GM21529 (cell line): ENCODE results near the gene RPF1.
"Not testable (repeated sequence)": the region's sequence is repeated elsewhere in the genome, so short reads cannot be mapped to it uniquely, and the experiment has no call there.

Experiments used
- ATAC-seq: cut with Tn5 transposase; IDR thresholded peaks from one replicate; pipeline ENCODE4 v1.9.1; 2021; ENCODE audit not compliant: unreplicated experiment

RPF1 gene

DNA sequence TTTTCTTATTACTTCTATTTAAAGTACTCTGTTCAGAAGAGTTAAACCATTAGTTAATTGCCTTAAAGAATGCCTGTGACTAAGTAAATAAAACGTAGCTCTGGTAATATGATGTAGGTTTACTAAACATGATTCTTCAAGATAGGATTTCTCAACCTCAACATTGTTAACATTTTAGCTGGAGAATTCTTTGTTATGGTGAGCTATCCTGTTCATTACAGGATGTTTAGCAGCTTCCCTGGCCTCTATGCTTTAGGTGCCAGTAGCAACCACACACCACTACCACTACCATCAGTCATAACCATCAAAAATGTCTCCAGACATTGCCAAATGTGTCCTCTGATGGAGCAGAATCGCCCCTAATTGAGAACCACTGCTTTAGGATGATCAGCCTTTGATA is 10.7 kb downstream of the RPF1 start:
- ATAC-seq, result no peak

DNA sequence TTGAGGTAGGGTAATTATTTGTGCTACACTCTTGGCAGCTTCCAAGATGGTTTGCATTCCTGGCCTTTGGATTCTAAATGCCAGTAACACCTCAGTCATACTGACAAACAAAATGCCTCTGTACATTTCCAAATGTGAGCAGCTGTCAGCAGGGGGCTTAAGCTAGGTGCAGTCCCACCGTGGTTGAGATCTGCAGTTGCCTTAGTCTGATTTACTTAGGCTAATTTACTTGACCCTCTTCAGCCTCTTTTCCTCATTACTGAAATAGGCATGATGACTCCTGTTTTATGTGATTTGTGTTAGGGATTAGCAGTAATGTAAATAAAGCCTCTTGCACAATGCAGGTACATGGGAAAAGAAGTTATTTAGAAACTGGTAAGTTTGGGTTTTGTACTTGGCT is 13.7 kb downstream of the RPF1 start:
- no peak for ATAC-seq

DNA sequence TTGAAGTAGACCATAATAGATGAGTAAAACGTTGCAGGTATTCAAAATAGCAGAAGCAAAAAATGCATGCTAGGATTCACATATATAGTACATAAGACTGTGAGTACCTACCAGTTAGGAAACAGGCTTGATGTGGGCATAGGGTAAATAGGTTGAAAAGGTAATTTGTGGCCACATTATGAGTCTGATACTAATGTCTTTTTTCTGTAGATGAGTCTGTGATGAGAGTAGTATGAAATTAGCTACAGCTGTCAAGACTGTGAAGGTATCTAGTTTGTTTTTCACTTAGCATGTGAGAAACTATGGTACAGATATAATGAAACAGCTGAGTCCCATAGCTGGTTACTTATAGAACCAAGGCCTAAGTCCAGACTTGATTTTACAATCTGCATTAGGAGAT is 14.7 kb downstream of the RPF1 start:
- no peak for ATAC-seq

DNA sequence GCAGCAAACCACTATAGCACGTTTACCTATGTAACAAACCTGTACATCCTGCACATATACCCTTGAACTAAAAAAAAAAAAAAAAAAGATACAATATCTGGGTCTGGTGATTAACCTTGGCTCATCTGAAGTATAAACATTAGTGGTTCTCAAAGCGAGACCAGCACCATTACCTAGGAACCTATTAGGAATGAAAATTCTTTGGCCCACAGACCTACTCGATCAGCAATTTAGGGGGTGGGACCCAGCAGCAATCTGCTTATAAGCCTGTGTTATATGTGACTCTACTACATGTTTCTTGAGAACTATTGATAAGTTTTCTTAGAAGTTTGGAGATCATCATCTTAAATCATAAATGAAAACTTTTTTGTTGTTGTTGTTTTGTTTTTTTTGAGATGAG is 17.4 kb downstream of the RPF1 start:
- no peak for ATAC-seq

DNA sequence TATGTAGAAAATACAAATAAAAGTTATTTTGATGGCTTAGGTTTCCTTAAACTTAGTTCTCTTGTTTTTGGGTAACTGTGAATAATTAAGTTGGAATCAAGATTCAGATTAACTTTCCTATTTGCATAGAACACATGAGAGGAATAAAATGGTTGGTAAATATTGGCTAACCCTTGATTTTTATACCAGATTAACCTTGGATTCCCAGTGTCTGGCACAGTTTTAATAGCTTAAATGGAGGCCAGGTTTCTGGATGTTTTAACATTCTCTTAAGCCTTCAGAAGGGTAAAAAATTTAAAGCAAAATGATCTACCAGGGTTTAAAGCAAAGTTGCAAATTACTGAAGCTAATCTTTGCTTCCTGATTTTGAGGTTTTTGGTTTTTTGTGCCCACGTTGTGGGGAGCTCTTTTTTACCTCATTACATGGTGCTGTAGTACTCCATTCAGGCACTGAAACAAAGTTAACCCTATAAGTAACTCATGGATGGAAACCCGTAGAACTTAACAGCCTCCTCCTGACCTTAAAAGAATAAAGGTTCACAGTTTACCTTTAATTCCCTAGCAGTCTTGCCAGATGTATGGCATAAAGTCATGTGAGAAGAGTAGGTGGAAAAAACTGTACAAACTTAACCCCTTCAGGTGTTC is 18.7 kb downstream of the RPF1 start:
- no peak for ATAC-seq

DNA sequence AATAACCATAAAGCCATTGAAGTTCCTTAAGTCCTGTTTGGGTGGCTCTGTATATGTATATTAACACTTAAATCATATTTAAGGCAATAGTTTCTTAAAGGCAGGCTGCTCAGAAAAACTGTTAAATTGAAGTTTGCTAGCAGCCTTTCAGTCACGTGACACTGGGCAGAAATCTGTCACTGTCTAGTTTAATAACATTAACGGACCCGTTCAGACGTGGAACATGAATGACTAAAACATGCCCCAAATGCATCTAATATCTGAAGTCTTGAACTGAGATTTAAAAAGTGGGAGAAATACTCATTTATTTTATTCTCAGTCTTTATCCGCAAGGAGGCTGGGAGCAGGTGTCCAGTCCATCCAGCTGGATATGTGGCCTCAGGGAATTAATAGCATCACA is 23.9 kb downstream of the RPF1 start:
- ATAC-seq, result no peak

DNA sequence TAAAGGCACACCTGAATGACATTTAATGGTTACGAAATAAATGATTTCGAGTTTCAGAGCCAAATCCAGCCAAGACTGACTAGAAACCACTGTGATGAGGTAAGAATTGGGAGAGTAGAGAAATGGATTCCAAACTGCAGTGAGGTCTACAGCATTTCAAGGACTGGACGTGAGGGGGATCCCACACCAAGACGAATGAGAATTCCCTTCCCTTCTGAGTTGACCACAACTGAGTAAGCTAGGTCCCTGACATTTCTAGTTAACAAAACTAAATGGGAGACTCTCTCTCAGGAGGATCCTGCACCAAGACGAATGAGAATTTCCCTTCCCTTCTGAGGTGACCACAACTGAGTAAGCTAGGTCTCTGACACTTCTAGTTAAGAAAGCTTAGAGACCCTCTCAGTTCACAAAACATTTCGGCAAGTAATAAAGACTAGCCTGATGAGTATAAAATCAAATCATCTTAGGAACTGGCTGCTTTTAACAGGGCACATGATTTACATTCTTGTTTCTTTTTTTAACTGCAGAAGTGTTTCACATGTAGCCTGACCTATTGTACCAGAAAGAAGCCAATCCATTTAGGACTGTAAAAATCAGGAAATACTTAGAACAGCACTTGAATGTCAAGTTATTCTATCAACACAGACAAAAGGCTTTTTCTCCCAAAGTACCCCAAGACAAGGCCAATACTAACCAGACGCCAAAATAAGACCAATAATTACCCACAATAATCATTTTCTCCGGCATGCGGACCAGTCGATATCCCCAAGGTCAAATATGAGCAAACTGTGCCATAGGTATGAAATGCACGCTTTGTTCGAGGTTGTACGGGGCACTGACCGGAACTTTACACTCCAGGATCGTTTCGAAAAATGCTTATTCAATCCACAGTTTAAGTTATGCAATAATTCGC is 25.8 kb downstream of the RPF1 start:
- ATAC-seq, result no peak

DNA sequence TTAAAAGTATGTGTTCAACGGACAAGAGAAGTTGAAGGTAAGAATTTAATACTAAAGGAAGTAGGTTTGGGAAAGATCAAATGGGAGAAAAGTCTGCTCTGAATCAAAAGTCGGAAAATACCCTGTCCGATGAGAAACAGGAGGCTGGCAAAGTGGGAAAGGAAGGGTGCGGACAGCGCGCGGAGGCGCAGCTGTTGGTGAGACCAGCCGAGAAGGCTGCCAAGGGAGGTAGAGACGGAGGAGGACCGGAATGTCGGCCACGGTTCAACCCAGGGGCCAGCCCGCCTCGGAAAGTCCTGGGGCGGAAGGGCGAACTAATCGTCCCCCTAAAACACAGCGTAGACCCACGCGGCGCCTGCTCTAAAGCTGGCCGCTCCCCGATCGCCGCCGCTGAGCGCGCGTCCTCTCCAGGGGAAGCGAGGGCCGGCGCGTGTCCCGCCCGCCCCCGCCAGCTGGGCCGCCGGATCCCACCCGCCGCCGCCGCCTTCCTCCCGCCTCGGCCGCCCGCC is 26.5 kb downstream of the RPF1 start:
- peak; percentile 35 for ATAC-seq

DNA sequence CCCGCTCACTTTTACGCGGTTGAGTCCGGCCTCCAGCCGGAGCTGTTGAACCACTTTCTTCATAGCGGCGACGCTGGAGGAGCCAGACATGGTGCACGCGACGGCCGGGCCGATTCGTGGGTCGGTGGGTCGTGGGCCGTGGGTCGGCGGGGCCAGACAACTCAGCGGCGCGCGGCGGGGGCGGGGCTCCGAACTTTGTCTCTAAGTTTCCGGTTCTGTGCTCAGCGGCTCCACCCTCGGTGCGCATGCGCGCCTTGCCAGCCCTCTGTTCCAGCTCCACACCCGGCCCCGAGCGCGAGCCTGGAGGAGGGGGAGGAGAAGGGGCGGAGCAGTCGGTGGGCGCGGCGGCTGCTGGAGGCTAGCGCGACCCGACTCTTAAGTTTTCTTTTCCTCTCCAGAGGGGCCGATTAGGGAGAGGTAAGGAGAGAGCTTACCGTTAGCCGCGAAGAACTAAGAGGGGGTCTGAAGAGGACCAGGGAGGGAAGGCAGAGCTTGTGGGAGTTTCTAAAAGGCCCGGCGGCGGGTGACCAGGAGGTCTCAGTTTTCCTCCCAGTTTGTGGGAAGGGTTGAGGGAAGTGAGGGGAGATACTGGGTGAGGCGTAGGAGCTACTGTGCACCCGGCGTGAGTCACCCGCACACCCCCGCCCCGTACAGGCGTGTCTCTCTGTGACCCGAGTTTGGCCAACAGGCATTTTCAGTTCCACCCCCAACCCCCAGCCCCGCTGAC is 27.1 kb downstream of the RPF1 start, which contains the start of the genes GNG5 and SPATA1:
Gene GNG5 (minus strand): TSS at position 580 of the 727 bp plus-strand sequence. CDS start 490 bp downstream, at position 90.
Gene SPATA1 (plus strand): TSS at position 385 of the 727 bp plus-strand sequence. CDS start 9,974 bp downstream, outside the sequence.
- peak; percentile 83 for ATAC-seq

DNA sequence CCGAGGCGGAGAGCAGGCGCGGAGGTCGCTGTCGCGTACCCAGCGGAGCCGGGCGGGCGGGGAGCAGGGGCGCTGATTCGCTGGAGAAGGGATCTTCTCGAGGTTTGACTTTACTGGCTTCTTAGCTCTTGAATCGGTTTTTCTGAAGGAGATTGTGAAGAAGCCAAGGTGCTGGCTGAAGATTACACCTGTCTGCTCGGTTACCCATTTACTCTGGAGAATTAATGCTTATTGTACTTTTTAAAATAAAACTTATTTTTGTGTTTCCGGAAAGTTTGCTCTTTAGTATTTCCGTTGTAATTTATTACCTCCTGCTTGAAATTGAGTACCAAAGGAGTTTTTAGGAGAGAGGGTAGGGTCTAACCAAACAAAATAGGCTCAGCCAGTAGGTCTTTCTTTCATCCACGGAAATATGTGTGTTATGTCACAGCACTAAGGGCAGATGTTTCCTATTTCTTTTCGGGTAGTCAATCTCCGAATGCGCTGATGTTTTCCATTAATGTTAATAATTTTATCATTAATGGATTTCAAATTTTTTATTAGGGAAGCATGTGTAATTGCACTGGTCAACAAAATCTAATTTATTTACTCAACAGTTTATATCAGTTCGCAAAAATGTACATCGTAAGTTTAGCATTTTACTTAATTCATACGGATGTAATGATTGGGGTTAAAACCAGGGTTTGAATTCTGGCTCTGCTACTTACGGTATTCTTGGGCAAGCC is 27.8 kb downstream of the RPF1 start:
- no peak for ATAC-seq

DNA sequence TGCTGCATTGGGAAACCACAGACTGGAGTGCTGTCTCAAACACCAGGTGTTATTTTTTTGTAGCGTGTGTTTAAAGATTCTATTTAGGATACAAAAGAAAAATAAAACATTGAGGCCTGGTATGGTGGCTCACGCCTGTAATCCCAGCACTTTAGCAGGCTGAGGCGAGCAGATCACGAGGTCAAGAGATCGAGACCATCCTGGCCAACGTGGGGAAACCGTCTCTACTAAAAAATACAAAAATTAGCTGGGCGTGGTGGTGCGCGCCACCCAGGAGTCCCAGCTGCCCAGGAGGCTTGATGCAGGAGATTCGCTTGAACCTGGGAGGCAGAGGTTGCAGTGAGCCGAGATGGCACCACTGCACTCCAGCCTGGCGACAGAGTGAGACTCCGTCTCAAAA is 28.8 kb downstream of the RPF1 start:
- ATAC-seq, result not testable (repeated sequence)

DNA sequence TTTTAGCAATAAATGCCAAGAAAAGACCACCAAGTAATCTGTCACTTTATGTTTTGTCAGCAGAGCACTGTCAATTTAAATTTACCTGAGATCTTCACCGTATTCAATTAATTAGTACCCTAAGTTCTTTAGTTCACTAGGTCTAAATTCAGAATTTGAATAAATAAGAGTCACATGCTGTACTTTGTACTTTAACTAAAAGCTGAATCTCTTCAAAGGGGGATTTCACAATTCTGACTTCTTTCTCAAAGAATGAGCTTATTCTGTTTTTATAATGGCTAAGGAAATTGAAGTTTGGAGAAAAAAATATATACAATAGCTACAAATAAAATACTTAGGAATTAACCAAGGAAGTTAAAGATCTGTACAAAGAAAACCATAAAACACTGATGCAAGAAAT is 29.4 kb downstream of the RPF1 start:
- no peak for ATAC-seq

DNA sequence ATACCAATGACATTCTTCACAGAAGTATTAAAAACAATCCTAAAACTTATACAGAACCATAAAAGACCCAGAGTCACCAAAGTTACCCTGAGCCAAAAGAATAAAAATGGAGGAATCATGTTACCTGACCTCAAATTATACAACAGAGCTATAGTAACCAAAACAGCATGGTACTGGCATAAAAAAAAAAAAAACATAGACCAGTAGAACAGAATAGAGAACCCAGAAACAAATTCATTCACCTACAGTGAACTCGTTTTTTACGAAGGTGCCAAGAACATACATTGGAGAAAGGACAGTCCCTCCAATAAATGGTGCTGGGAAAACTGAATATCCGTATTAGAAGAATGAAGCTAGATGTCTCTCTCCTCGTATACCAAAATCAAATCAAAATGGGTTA is 30.0 kb downstream of the RPF1 start:
- no peak for ATAC-seq

DNA sequence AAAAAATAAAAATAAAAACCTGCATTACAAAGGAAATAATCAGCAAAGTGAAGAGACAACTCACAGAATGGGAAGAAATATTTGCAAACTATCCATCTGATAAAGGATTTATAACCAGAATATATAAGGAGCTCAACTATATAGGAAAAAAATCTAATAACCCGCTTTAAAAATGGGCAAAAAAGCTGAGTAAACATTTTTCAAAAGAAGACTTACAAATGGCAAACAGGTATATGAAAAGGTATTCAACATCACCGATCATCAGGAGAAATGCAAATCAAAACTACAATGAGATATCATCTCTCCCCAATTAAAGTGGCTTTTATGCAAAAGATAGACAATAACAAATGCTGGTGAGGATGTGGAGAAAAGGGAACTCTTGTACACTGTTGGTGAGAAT is 31.1 kb downstream of the RPF1 start:
- no peak for ATAC-seq

DNA sequence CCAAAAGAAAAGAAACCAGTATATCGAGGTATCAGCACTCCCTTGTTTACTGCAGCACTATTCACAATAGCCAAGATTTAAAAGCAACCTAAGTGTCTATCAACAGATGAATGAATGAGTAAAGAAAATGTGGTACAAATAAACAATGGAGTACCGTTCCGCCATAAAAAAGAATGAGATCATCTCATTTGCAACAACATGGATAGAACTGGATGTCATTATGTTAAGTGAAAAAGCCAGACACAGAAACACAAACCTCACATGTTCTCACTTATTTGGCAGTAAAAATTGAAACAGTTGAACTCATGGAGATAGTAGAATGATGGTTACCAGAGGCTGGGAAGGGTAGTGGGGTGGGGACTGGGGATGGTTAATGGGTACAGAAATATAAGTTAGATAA is 31.6 kb downstream of the RPF1 start:
- ATAC-seq, result no peak

DNA sequence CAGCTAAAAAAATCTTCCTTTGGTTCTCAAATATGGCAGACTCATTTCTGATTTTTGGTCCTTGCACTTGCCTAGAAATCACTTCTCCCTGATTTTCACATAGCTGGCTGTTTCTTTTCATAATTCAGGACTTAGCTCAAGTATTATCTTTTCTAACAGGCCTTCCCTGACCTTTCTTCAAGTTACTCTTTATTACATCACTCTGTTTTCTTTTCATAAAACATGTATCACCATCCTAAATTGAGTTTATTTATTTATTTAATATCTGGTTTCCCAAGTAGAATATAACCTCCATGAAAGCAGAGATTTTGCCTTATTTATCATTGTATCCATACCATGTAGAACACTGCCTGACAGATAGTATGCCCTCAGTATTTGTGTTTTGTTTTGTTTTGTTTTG is 45.5 kb downstream of the RPF1 start:
- ATAC-seq, result no peak

DNA sequence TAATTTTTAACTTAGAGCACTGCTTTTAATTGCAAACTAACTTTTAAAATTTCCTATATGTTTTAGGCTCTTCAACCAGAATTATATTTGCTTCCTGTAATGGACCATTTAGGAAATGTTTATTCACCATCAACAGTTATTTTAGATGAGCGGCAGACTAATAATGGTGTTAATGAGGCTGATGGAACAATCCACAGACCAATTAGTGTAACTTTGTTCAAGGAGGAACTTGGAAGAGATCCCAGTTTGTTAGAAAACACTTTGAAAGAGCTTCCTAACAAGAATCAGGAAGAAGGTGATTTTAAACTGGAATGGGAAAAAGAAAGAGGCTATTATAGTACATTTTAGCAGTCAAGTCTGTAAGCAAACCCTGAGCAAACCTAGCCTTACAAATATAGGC is 46.7 kb downstream of the RPF1 start:
- no peak for ATAC-seq

DNA sequence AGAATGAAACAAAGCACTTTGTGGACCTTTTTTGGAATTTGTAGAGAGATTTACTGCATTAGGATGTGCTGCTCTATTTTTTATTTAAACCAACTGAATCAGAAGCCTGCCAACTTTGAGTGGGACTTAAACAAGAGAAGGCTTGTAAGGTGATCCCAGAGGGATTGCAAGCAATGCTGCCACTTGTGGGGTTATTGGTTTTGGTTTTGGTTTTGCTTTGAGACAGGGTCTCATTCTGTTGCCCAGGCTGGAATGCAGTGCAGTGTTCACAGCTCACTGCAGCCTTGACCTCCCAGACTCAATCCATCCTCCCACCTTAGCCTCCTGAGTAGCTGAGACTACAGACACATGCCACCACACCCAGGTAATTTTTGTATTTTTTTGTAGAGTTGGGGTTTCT is 59.5 kb downstream of the RPF1 start:
- peak; percentile 55 for ATAC-seq

DNA sequence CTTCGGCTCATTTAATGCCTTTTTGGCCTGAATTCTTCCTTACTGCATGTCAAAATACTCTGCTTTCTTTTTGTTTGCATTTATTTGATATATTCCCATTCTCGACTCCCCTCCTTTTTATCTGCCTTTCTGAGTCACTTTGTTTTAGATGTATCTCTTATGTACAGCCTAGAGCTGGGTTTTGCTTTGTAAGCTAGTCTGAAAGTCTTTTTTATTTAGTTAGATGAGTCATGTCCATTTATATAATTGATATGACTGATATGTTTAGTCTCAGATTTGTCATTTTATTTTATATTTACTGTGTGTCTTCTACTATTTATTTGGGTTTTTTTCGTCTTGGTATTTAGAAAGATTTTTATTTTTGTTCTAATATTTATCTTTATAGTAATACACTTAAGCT is 60.9 kb downstream of the RPF1 start:
- ATAC-seq, result no peak

DNA sequence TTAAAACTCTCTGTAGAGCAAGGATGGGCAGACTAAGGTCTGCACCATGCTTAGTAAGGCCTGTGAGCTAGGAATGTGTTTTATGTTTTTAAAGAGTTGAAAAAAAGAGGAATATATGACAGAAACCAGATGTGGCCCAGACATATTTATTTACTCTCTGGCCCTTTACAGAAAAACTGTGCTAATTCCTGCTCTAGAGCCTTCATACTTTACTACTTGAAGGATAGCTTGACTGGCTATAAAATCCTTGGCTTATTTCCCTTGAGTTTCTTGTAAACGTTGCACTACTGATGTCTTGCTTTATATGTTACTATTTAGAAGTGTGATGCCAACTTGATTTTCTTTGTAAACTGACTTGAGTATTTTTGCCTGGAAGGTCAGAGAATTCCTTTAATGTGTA is 61.7 kb downstream of the RPF1 start:
- ATAC-seq, result no peak

DNA sequence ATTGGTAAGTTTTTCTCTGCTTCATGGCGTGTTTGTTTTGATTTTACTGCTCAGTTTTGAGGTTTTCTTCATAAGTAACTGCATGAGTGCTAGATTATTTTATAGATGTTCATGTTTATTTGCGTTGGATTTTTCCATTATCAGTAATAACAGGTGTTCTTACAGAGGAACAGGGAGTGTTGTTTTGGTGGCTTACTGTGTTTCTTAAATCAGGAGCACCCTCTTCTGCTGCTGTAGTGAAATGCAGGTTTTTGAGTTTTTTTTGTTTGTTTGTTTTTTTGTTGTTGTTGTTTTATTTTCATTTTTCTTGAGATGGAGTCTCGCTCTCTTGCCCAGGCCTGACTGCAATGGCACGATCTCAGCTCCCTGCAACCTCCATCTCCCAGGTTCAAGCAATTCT is 62.6 kb downstream of the RPF1 start:
- no peak for ATAC-seq
